HTR-8/SVneo (cell line): ENCODE measurements around the gene GLT6D1.
"Not testable (repeated sequence)": the region's sequence is repeated elsewhere in the genome, so short reads cannot be mapped to it uniquely, and the experiment has no call there.

Source experiments
- DNase-seq: peaks from one replicate; pipeline ENCODE4 v3.0.0; 2011; ENCODE audit warnings: low spot score, mixed read lengths; ENCODE audit not compliant: insufficient read length
- FAIRE-seq: peaks from 2 replicates; lab custom pipeline; 2011; peaks lifted over from hg19 to GRCh38; lab: Jason Lieb, UNC

The GLT6D1 gene

GRCh38 chr9:135641047-135641446 is 1.7 kb upstream of the GLT6D1 start:
- DNase-seq, result no peak
- no peak for FAIRE-seq

DNA sequence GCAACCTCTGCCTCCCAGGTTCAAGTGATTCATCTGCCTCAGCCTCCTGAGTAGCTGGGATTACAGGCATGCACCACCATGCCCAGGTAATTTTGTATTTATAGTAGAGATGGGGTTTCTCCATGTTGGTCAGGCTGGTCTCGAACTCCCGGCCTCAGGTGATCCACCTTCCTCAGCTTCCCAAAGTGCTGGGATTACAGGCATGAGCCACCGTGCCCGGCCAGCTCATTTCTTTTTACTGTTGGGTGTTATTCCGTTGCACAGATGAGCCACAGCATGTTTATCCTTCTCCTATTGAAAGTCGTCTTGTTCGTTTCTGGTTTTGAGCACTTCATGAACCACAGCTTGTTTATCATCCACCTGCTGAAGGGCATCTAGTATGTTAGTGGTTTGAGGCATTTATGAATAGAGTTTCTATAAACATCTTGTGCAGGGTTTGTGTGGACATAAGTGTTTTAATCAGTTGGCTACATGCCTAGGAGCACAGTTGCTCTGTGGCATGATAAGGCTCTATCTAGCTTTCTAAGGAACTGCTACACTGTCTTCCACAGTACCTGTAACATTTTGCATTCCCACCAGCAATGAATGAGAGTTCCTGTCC is 2.3 kb downstream of the GLT6D1 start:
- DNase-seq, FAIRE-seq: not testable (repeated sequence)

DNA sequence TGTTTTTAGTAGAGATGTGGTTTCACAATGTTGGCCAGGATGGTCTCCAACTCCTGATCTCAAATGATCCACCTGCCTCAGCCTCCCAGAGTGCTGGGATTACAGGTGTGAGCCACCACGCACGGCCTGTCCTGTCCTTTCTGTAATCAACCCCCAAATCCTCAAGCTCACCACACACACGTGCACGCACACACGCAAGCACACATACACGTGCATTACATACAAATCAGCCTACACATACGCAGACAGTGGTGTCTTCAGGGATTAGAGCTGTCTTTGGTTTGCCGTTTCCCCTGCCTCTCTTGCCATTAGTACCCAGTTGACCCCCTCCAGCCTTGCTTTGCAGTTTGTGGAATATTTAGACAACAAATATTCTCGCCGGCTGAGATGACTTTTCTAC is 6.5 kb downstream of the GLT6D1 start:
- no peak for FAIRE-seq
- no peak for DNase-seq

DNA sequence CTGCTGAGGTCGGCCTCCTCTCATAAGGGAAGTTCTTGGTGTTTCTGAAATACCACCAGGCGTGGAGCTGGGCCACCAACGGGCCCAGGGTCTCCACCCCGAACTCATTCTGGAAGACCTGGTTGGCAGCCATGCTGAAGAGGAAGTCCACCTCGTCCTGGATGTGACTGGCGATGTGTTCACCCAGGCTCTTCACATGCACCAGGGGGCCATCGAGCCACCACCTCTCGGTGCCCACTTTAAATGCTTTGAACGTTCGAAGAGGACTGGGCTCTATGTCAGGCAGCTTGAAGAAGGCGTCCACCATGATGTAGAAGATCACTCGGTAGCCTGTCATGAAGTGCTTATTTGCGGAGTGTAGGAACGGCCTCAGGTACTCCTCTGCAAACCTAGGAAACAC is 15.1 kb downstream of the GLT6D1 start:
- no peak for DNase-seq
- FAIRE-seq, result no peak

GRCh38 chr9:135622415-135623020 is 16.8 kb downstream of the GLT6D1 start:
- FAIRE-seq, result no peak

GRCh38 chr9:135620558-135620957 is 18.8 kb downstream of the GLT6D1 start:
- no peak for DNase-seq
- FAIRE-seq, result no peak

More at GRCh38 chr9:135622415-135623020, 16.8 kb downstream of the GLT6D1 start:
- no peak for DNase-seq

DNA sequence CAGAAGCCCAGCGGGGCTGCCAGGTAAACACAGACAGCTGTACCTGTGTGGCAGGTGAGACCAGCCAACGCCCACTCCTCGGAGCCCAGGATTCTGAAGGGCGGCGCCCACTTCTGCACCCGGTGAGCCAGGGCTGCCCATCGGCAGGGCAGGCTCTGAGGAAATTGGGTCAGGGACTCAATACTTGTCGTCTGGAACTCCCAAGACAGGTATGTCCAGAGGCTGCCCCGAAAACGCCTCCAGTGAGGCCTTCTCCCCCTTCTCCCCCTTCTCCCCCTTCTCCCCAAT is 19.8 kb downstream of the GLT6D1 start:
- DNase-seq (no peak), FAIRE-seq (no peak)

DNA sequence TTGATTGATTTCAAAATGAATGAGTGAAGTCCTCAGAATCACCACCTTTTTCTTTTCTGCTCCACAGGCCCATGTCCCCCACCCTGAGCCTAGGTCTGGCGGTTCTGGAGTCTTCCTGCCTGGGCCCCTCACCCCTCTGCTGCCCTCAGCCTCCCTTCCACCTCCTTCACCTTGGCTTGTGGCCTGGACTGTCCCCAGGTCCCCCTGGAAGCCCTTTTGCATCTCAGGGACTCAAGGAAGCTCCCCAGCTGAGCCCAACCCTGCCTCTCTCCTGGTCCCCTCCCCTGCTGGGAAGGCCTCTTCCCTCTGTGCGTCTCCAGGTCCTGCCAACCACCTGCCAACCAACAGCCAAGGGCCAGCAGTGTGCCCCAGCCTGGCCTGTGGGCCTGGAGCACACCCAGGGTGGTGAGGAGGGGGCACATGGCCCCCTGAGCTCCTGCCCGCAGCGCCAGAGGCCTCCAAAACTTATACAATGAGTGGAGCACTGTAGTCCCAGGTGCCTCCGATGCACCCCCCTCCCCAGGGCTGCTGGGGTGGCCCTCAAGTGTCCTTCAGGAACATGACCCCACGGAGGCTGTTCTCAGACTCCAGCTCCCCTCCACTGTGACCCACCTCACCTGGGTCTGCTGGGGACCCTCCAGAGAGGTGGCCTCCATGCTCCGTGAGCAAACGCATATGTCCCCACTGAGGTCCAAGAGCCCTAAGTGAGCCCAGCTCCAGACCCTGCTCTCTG is 20.3 kb downstream of the GLT6D1 start:
- FAIRE-seq (no peak), DNase-seq (no peak)

DNA sequence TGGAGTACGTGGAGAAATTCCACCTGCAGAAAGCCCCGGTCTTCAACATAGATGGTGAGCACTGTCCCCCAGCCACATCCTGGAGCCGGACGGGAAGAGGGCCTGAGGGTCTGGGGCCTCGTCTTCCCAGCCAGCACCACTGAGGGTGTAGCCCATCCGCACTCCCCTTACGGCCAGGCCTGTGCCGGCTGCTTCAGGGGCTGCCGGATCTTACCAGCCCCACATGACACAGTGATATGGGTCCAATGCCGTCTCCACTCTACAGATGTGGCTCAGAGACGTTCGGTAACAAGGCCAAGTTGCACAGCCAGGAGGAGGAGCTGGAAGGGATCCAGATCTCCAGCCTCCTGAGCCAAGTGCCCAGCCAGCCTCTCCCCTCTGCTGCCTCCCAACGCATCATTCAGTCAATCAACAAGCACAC is 21.3 kb downstream of the GLT6D1 start:
- FAIRE-seq, result no peak
- DNase-seq, result no peak

GRCh38 chr9:135617538-135617900 is 21.8 kb downstream of the GLT6D1 start:
- DNase-seq (no peak), FAIRE-seq (no peak)

DNA sequence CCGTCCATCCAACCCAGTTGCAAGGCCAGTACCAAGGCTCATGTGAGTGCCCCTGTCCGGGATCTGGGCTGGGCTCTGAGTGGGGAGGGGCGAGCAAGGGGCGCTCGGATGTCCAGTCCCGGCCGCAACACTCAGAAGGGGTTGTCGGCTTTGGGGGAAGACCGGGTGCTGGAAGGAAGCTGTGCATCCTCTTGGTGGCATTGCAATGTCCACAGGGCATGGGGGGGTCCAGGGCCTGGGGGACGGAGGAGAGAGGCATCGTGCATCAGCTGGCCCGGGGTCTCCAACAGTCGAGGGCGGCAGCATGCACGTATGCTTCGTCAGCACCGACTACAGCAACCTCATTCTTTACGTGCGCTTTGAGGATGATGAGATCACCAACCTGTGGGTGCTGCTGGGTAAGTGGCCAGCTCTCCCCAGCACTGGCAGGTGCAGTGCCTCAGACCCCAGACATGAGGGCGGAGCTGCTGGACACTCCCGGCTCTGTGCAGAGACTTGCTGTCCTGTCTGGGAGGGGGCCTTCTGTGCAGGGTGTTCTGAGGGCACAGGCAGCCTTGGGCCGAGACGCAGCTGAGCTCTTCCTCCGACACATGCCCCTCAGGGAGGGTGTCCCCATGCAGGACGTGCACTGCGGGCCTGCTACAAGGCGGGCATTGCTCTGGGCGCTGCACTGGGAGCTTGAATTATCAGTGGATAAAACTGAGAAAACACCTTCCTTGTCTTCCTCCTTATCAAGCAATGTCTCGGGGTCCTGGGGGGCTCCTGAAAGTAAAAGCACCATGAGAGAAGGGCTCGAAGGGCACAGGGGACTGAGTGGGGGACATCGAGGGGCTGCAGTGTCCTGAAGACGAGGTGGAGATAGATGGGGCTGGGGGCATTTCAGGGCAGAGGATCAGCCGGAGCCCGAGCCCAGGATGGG is 22.5 kb downstream of the GLT6D1 start:
- DNase-seq (no peak), FAIRE-seq (no peak)

DNA sequence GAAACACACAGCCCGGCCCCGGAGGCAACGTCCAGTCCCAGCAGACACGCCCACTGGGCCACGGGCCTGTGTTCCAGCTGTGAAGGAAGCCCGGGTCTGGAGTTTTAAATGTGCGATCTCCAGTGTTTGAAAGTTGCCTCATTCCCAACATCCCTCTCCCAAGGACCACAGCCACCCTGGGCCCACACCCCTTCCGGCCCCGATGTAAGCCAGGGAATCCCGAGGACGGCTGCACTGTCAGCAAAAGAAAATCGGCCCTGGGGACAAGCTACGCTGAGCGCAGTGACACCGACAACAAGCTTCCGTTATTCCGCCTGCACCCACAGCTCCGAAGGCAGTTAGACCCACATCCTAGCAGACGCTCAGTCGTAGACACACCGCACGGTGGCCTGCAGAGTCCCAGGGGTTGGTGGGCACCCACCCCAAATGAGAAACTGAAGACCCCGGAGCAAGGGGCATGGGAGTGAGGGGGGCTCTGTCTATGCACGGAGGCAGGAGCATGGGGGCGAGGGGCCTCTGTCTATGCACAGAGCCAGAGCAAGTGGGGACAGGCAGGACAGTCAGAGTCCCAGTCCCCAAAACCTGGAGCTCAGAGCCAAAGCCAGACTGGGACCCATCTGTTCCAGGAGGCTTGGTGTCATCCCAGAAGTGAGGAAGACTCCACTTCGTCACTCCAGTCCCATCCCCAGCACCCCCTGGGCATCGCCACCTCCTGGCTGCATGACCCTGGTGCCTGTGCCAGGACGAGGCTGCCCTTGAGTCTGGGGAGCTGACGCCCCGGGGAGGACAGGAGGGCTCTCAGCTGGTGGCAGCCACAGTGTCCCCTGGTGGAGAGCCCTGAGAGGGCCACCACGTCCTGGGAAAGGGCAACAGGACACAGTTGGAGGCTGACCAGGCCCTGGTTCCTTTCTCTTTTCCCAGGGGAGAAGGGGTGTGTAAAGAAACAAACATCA is 23.4 kb downstream of the GLT6D1 start:
- DNase-seq, result no peak
- FAIRE-seq, result no peak

GRCh38 chr9:135614821-135615665 is 24.3 kb downstream of the GLT6D1 start:
- DNase-seq (no peak), FAIRE-seq (no peak)

DNA sequence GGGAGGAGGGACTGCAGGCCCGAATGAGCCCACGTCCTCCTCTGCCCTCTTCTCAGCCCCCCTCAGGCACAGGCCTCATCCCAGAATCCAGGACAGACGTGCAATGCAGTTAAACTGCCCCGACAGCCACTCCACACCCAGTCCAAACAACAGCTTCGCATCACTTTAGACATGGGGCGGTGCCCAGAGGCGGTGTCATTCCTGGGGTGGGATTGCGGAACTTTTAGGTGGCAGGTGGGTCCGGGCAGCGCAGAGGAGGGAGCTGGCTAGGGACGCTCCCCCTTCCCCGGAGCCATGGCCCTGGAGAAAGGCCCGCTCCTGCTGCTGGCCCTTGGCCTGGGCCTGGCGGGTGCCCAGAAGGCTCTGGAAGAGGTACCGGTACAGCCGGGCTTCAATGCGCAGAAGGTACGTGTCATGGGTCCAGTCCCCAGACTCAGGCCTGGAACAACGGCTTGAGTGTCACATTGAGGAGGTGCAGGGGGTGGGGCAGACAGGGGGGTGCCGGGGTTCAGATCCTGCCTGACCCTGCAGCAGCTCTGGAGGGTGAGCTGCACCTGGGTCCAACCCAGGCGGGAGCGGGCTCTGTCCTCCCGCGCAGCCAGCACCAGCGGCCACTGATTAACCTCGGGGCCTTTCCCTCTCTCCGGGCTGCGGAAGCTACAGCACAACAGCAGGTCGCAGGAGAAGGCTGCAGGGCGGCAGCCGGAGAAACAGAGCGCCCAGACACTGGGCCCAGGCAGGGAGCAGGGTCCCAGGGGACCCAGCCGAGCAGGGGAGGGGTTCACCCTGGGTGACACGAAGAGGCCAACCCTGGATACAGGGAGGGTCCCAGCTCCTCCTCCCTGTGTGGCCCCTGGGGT is 25.2 kb downstream of the GLT6D1 start:
- DNase-seq (no peak), FAIRE-seq (no peak)

DNA sequence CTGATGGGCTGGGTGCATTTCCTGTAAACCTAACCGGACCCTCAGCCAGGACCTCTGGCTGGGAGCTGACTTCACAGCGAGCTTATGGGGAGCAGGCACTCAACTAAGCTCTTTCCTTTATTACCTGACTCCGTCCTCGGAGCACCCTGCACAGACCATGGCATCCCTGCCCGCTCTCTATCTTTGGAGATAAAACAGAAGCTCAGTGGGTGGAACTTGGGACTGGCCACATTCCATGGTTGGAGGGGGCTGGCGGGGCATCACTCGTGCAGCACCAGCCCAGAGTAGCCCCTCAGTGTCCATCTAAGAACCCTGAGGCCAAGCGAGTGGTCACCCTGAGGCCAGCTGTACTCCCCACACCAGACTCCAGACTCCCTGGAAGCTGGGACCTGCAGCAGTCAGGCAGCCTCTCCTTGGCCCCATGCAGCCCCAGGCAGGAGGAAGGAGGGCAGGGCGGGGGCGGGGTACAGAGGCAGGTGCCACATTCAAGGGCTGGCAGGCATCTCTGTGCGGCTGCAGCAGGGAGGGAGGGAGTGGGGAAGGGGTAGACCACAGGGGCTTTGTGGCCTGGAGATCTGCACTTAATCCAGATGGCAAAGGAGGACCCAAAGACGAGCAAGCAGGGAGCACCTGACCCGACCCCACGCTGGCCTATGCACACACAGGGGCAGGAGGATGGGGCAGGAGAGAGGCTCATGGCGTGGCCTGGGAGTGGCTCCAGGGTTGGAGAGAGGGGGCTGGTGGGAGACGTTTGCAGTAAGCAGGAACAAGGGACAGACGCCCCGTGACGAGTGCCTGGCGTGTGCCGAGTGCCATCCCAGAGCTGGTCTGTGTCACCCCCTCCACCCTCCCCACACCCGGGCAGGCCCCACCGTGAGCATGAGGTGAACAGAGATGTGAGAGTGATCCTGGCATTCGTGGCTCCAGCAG is 26.1 kb downstream of the GLT6D1 start:
- no peak for FAIRE-seq

DNA sequence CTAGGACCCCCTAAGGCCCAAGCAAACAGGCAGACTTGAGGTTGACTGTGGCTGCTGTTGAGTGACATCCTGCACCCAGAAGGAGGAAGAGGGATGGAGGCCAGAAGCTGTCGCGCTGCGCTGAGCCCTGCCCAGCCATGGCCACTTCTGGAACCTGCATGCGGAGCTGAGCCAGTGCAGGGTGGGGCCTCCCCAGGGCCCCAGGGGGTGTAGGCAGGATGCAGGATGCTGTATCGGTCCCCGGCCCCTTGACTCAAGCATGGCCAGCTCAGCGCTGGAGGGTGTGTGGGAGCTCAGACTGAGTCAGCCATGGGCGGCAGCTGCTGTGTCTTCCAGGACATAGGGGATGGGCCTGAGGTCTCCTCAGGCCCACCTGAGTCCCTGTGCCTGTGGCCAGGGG is 26.9 kb downstream of the GLT6D1 start:
- DNase-seq (no peak), FAIRE-seq (no peak)

More for the DNA sequence above, 26.1 kb downstream of the GLT6D1 start:
- no peak for DNase-seq

DNA sequence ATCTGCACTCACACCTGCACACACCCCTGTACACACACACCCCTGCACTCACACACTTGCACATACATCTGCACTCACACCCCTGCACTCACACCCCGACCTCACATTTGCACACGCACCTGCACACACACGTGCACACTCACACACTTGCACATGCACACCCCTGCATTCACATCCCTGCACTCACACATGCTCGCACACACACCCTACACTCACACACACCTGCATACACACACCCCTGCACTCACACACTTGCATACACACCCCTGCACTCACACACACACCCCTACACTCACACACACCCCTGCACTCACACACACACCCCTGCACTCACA is 27.5 kb downstream of the GLT6D1 start:
- FAIRE-seq, result no peak
- DNase-seq, result no peak
